ENCODE measurements around the gene PANX1.

- no peak for TF ChIP-seq CTCF (IDR thresholded peaks at IDR 0.05)
- TF ChIP-seq GABPA (IDR thresholded peaks at IDR 0.05; ENCODE audit: low read depth): no peak
- TF ChIP-seq FOXJ3 (CRISPR knock-in tag; IDR thresholded peaks at IDR 0.05): no peak
- TF ChIP-seq RCOR1 (IDR thresholded peaks at IDR 0.05; ENCODE audit: low read length): no peak
- no peak for TF ChIP-seq MXI1 (IDR thresholded peaks at IDR 0.05; ENCODE audit: low read depth, low read length)
- TF ChIP-seq SIN3A (IDR thresholded peaks at IDR 0.05; ENCODE audit: borderline replicate concordance, low read depth, low read length): no peak
- no peak for TF ChIP-seq REST (IDR thresholded peaks at IDR 0.05; ENCODE audit: low read depth, low read length)
- TF ChIP-seq TEAD4 (IDR thresholded peaks at IDR 0.05; ENCODE audit: borderline replicate concordance, insufficient read depth): no peak
- TF ChIP-seq USF2 (IDR thresholded peaks at IDR 0.05; ENCODE audit: borderline replicate concordance, low read depth, low read length): no peak
Observed at GRCh38 chr11:94106716-94107115, 21.9 kb upstream of the PANX1 start.
